Right cardiac atrium (tissue), 5 donors: Measurements from ENCODE around the gene CATSPER2. TPM values are rescaled to one million over a fixed set of nuclear protein-coding genes. Genes with fewer than 3 reads are reported as not detected.
A peak's percentile ranks its signal among the peaks of the same experiment; 100 is the strongest.
"Not testable (repeated sequence)": the region's sequence is repeated elsewhere in the genome, so short reads cannot be mapped to it uniquely, and the experiment has no call there.

Source experiments
- ATAC-seq, 2 donors: fragments of 200-7000 bp; cut with Tn5 transposase; one replicate each; pipeline versions ENCODE4 v1.8.0 to v1.9.1; 2020; ENCODE audit warnings: moderate library complexity in 2 of 2, mild to moderate bottlenecking in 1 of 2
- DNase-seq, 3 donors: peaks; one replicate each; pipeline ENCODE4 v3.0.0-alpha.2; 2020
- H3K27ac ChIP-seq: one replicate; pipeline ENCODE4 v1.5.1; 2013; ENCODE audit warnings: mild to moderate bottlenecking, low read length, control low read depth, moderate library complexity
- H3K27me3 ChIP-seq: one replicate; pipeline ENCODE4 v1.6.1; 2013; ENCODE audit not compliant: control insufficient read depth, insufficient read depth
- H3K4me1 ChIP-seq: one replicate; pipeline ENCODE4 v1.6.1; 2013; ENCODE audit warnings: low read length; ENCODE audit not compliant: control insufficient read depth, insufficient read depth
- H3K4me3 ChIP-seq: one replicate; pipeline ENCODE4 v1.5.1; 2013; ENCODE audit warnings: low read length, control low read depth
- H3K9me3 ChIP-seq: one replicate; pipeline ENCODE4 v1.6.1; 2013; ENCODE audit warnings: low read length; ENCODE audit not compliant: control insufficient read depth
- WGBS: extraction: QIAGEN DNeasy Blood & Tissue Kit; methylation state at CpG from one replicate; pipeline ENCODE4 v1.1.7; 2013; 5-methylcytosine and 5-hydroxymethylcytosine counted together
- intact Hi-C, 4 donors: fragments of 100-400 bp; cut with DNase I; formaldehyde crosslinking; loops; one replicate each; pipeline versions ENCODE4 v1.11.0 to v1.14.0; 2022 to 2023
- long read RNA-seq, 4 donors: library from polyadenylated mRNA; unstranded; transcript quantifications; one replicate each; pipeline ENCODE4 v2.0.0, GENCODE V29; 2020 to 2021
- polyA plus RNA-seq: library from polyadenylated mRNA; stranded (reverse); fragments of 200-250 nt; gene quantifications from one replicate; pipeline ENCODE4 v1.2.3, GENCODE V29; 2013
- total RNA-seq, 4 donors: library from RNA; stranded (reverse); fragmentation: NEBNext Ultra II Directional; extraction: Animal tissue kit (Norgen Biotek cat#: 25700); gene quantifications; one replicate each; pipeline ENCODE4 v1.2.1, GENCODE V29; 2021
- donor health status: healthy with polysubstance abuse.
- donor health status: DM: no; HTN: yes; CAD: no.
- donor health status: DM: no; HTN: no; CAD: no.
- donor health status: DM: no; HTN: yes; CAD: no; lungs with severe emphysema.
- donor health status: DM: yes; HTN: yes; CAD: no.

CATSPER2 gene
- total RNA-seq (1 to 10 TPM; 1.2 to 2.0 (median 1.6) TPM), polyA plus RNA-seq (2.5 TPM)
- long read RNA-seq, donor 1: 0 reads
- long read RNA-seq, donor 2: 0 reads
- long read RNA-seq, donor 3, partial matches to known transcripts: 1 of 1 reads
- long read RNA-seq, donor 3, other reads (novel, unspliced or antisense): 0 of 1 reads
- long read RNA-seq, donor 4: 0 reads

- no peak within 1 kb of the TSS for H3K27ac ChIP-seq
- H3K4me1 ChIP-seq: no peaks in the 10 kb centered on the region
- peak in 2 of 3 donors; percentile 38 to 49 for DNase-seq
- ATAC-seq: peak; percentile 55 to 68
- intact Hi-C loops: no loop called here
- H3K4me3 ChIP-seq: no peak within 1 kb of the TSS
- 76% methylated on average over 84 of the region's 85 CpGs for WGBS
- no peaks in the 10 kb centered on the region for H3K27me3 ChIP-seq
- no peaks in the 10 kb centered on the region for H3K9me3 ChIP-seq
These were observed at the start of gene CATSPER2 for GRCh38 chr15:43648649-43649429. Gene CATSPER2 (minus strand): TSS chr15:43648844. CDS start chr15:43648061, 783 bp downstream.

- H3K9me3 ChIP-seq, H3K4me1 ChIP-seq, DNase-seq, H3K27ac ChIP-seq, H3K4me3 ChIP-seq, intact Hi-C loops, H3K27me3 ChIP-seq: not testable (repeated sequence)
- no CpG with 5 or more reads among the region's 43 CpGs for WGBS
- peak; percentile 47 to 55 for ATAC-seq
These were observed 44.7 kb upstream of the CATSPER2 start, which contains the start of gene CKMT1A for GRCh38 chr15:43693148-43694022. Gene CKMT1A (plus strand): TSS chr15:43693859. CDS start chr15:43694051, 192 bp downstream.

GRCh38 chr15:43692679-43693078 is 44.0 kb upstream of the CATSPER2 start:
- H3K27me3 ChIP-seq, intact Hi-C loops, H3K4me3 ChIP-seq, H3K27ac ChIP-seq, DNase-seq, ATAC-seq, H3K9me3 ChIP-seq, H3K4me1 ChIP-seq: not testable (repeated sequence)
- 33% methylated on average over 3 of the region's 7 CpGs for WGBS

DNA sequence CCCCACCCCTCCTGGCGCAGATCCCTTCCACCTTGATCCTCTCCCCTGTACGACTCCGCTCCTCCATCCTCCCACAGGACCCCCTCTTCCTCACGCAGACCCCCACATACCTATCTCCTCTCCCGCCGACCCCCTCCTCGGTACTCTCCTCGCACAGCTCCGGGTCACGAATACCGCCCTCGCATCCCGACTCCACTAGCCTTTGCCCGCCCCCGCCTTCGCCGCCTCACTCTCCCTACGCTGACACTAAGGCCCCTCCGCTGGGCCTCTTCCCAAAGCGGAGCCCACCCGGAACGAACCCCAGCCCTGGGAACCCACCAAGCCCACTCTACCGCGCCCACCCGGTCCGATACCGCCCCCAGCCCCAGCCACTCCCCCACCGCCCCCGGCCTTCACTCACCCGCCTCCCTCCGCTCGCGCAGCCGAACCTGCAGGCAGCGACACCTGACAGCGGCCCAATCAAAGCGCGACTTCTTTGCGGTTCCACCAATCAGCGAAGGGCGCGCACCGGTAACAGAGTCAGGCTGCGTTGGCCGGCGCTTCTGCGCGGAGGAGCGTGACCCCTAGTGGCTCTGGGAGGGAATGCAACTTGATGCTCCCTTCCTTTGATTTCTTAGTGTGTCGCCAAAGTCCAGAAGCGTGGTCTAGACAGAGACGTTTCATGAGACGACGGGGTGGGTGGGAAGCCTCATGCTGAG is 41.1 kb upstream of the CATSPER2 start:
- H3K4me3 ChIP-seq, DNase-seq, H3K9me3 ChIP-seq, H3K4me1 ChIP-seq, H3K27me3 ChIP-seq, intact Hi-C loops, H3K27ac ChIP-seq: not testable (repeated sequence)
- peak; percentile 98 to 99 for ATAC-seq
- no CpG with 5 or more reads among the region's 54 CpGs for WGBS

- WGBS: no CpG with 5 or more reads among the region's 1 CpG
- H3K4me1 ChIP-seq, H3K27me3 ChIP-seq, H3K4me3 ChIP-seq, ATAC-seq, DNase-seq, H3K27ac ChIP-seq, intact Hi-C loops, H3K9me3 ChIP-seq: not testable (repeated sequence)
These were observed 25.5 kb upstream of the CATSPER2 start for GRCh38 chr15:43674175-43674574.

DNA sequence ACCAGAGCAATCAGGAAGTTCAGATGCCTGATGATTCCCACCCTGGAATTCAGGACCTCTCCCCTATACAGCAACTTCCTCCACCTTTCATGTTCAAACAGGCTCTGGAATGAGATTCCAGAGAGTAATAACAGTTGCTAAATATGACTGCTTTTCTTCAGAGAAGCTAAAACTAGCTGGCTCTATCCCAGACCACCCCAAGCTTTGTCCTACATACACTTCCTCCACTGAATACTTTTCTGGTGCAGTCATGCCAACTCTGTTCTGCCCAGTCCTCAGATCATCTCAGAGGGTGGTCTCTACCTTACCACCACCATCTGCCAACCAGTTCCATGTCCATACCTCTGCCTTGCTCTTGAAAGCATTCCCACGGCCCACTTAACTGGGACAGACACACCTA is 17.5 kb upstream of the CATSPER2 start:
- intact Hi-C loops, ATAC-seq, DNase-seq: not testable (repeated sequence)

DNA sequence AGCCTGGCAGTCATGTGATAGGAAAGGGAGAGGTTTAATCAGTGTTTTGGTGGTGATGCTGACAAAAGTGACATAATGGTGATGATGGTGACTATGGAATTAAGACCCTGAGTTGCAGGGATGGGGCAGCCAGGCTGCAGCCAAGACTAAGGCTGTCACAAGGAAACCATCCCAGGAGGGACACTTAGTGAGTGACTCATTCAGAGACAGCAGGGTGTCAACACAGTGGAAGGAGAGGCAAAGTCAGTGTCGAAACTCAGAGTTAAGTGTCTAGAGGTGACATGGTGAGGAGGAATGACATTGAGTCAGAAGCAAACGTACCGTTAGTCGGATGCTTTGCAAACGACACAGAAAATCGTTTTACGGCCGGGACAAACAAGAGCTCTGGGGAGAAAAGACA is 14.7 kb upstream of the CATSPER2 start:
- ATAC-seq, intact Hi-C loops: not testable (repeated sequence)

More for the DNA sequence above, 17.5 kb upstream of the CATSPER2 start:
- WGBS: no CpG with 5 or more reads among the region's 1 CpG
- not testable (repeated sequence) for H3K4me1 ChIP-seq, H3K4me3 ChIP-seq, H3K27ac ChIP-seq, H3K9me3 ChIP-seq, H3K27me3 ChIP-seq

GRCh38 chr15:43662293-43662692 is 13.6 kb upstream of the CATSPER2 start:
- H3K4me3 ChIP-seq, DNase-seq, H3K27me3 ChIP-seq, ATAC-seq, intact Hi-C loops, H3K27ac ChIP-seq, H3K4me1 ChIP-seq, H3K9me3 ChIP-seq: not testable (repeated sequence)
- WGBS: 100% methylated on average over 1 of the region's 2 CpGs

More for the DNA sequence above, 14.7 kb upstream of the CATSPER2 start:
- H3K4me1 ChIP-seq, H3K4me3 ChIP-seq, DNase-seq, H3K27ac ChIP-seq, H3K27me3 ChIP-seq, H3K9me3 ChIP-seq: not testable (repeated sequence)
- no CpG with 5 or more reads among the region's 8 CpGs for WGBS

DNA sequence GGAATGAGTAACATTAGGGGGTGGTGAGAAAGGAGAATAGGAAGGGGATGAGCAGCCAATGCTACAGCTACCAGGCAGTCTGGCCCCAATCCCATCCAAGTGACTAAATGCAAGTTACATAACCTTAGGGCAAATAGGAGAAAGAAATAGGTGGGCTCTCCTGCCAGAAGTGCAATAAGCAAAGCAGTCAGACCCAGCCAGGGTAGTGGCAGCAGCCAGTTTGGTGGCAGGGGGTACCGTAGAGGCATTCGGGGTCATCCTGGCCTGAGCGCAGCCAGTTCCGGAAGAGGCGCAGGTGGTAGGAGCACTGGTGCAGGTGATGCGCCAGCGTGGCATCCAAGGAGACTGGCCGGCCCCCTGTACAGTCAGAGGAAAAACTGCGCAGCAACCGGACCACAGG is 11.1 kb upstream of the CATSPER2 start:
- H3K4me3 ChIP-seq, ATAC-seq, H3K9me3 ChIP-seq, H3K4me1 ChIP-seq, DNase-seq, H3K27ac ChIP-seq, H3K27me3 ChIP-seq, intact Hi-C loops: not testable (repeated sequence)
- 87% methylated on average over 4 of the region's 10 CpGs for WGBS

- WGBS: 95% methylated on average over 16 of the region's 16 CpGs
- intact Hi-C loops: not testable (repeated sequence)
- peak in 1 of 2 donors; percentile 21 for ATAC-seq
These were observed 834 bp upstream of the CATSPER2 start for GRCh38 chr15:43649430-43649926.

More at GRCh38 chr15:43649430-43649926, 834 bp upstream of the CATSPER2 start:
- H3K27me3 ChIP-seq, H3K4me3 ChIP-seq, H3K4me1 ChIP-seq, DNase-seq, H3K27ac ChIP-seq, H3K9me3 ChIP-seq: not testable (repeated sequence)
